Measurements from ENCODE around the gene NOL4.

NOL4 gene

GRCh38 chr18:34189656-34190435 lies 34.9 kb downstream of the NOL4 start:
- DNase-seq, result peak; percentile 52

Data from NCI-H69 (cell line).